ENCODE results near the gene CHD2.

The CHD2 gene

GRCh38 chr15:92954578-92954977 is 54.5 kb downstream of the CHD2 start:
- DNase-seq: no peak

GRCh38 chr15:92955706-92956105 is 55.6 kb downstream of the CHD2 start:
- DNase-seq: no peak

GRCh38 chr15:92958105-92958504 is 58.0 kb downstream of the CHD2 start:
- no peak for DNase-seq

DNA sequence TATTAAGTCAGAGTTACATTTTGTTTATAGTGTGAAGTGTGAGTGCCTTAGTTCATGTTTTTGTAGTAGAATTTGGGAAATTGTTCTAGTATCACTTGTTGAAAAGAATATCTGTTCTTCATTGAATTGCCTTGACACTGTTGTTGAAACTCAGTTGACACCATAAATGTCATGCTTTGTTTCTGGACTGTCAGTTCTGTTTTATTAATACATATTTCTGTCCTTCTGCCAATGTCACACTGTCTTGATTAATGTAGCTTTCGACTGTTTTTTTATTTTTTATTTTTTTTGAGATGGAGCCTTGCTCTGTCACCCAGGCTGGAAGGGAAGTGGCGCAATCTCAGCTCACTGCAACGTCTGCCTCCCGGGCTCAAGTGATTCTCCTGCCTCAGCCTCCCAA is 59.1 kb downstream of the CHD2 start:
- DNase-seq: no peak

DNA sequence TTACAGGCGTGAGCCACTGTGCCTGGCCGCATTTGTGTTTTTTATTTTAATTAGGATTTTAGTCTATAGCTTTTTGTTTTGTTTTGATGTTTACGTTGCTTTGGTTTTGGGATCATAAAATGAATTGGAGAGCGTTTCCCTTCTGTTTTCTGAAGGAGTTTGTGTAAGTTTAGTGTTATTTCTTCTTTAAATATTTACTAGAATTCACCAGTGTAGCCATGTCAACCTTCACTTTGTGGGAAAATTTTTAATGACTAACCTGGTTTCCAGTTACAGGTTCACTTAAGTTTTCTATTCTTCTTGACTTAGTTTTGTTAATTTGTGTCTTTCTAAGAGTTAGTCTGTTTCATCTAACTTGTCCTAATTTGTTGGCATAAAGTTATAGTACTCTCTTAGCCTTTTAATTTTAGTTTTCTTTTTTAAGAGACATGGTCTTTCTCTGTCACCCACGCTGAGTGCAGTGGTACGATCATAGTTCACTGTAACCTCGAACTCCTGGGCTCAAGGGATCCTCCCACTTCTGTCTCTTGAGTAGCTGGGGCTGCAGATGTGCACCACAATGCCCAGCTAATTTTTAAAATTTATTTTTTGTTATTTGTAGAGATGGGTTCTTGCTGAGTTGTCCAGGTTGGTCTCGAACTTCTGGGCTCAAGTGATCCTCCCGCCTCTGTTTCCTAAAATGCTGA is 61.0 kb downstream of the CHD2 start:
- no peak for DNase-seq

DNA sequence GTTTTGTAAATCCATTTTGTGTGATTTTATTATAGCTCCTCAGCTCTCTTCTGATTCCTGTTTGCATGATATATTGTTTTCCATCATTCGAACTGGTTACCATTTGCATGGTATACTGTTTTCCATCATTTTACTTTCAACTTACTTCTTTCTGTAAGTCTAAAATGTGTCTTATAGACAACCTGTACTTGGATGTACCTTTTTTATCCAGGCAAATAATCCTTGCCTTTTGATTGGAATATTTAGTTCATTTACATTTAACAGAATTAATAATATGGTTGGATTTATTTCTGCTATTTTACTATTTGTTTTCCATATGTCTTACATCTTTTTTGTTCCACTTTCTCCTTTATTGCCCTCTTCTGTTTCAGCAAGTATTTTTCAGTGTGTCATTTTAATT is 62.8 kb downstream of the CHD2 start:
- no peak for DNase-seq

GRCh38 chr15:92963794-92964193 is 63.7 kb downstream of the CHD2 start:
- DNase-seq: no peak

GRCh38 chr15:92968926-92969651 is 69.0 kb downstream of the CHD2 start:
- no peak for DNase-seq

DNA sequence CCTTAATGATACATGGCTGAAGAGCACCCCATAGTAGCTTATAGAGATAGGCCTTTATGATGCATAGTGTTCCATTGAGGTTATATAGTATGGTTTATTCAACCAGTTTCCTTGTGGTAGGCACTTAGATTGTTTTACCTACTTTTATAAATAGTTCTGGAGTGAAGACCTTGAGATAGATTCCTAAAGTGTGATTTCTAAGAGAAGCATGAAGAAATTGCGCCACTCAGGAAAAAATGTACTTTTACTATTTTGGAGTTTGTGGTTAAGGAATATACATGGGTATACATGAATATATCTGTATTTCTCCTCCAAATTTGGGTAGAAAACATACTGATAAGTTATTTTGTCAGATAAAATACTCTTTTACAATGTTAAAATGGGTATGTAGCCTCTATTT is 70.5 kb downstream of the CHD2 start:
- DNase-seq: no peak

GRCh38 chr15:92971081-92971480 is 71.0 kb downstream of the CHD2 start:
- DNase-seq: no peak

DNA sequence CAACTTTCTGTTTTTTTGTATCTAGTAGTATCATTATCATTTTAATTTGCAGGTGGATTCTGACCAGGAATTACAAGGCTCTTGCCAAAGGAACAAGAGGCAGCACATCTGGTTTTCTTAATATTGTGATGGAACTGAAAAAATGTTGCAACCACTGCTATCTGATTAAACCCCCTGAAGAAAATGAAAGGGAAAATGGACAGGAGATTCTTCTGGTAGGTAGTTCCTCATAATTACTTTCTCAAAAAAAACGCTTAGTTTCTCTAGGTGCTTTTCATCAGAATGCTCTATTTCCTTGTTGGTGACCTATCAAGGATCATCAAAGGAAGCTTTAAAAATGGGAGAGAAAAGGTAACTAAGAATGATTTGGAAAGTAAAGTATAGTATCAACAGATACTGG is 71.6 kb downstream of the CHD2 start:
- no peak for DNase-seq

DNA sequence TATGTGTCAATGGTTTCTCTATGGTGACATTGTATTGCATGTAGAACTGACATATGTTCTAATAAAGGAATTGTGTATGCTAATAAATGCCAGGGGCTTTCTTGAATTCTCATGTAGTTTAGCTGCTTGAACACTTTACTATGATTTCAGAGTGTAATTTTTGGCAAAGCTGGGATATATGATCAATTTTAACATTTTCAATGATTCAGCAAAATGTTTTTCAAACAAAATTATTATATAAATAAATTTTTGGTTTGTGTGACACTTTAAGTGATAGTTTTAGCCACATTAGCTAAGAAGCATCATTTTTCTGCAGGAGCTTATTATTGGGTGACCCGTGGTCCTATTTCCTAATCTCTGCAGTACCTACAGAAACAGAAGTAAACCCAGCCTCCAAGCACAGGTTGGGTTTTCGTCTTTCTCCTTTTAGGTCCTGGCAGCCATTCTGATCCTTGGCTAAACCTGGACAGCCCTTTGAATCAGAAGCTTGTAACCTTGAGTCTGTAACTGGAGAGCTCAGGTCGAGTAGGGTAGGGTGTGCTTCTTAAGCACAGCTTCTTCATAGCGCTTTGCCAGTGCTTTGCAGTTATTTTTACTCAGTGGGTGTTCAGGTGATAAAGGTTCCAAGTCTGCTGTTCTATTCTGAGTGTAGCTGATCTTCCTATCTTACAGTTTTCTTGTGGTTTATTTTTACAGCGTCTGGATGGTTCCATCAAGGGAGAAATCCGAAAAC is 74.2 kb downstream of the CHD2 start:
- no peak for DNase-seq

DNA sequence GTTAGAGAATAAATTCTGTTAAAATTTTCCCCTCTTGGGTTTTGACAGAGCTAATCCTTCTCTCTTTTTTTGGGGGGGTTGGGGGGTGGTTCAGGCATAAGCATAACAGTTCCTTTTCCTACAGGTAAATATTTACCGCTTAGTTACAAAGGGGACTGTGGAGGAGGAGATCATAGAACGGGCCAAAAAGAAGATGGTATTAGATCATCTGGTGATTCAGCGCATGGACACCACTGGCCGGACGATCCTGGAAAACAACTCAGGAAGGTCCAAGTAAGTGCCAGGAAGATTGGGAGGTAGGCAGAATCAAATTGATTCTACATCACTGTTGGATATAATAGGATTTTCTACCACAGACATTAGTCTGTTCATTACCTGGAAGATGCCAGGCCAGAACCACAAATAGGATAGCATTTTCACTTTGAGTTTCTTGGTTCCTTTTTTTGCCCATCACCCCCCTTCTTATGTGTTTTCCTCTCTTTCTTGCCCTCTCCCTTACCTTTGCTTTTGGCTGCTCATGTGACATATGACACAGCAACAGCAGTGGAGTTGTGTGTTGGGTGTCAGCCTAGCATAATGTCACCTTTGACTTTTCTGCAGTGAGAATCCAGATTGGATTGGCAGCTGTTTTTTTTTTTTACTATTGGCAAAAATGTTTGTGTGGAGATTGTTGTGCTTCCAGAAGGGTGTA is 79.0 kb downstream of the CHD2 start:
- no peak for DNase-seq

GRCh38 chr15:92981333-92981732 is 81.2 kb downstream of the CHD2 start:
- no peak for DNase-seq

GRCh38 chr15:92984161-92984560 is 84.0 kb downstream of the CHD2 start:
- no peak for DNase-seq

- no peak for DNase-seq
These were observed 89.3 kb downstream of the CHD2 start for GRCh38 chr15:92989470-92989869.

DNA sequence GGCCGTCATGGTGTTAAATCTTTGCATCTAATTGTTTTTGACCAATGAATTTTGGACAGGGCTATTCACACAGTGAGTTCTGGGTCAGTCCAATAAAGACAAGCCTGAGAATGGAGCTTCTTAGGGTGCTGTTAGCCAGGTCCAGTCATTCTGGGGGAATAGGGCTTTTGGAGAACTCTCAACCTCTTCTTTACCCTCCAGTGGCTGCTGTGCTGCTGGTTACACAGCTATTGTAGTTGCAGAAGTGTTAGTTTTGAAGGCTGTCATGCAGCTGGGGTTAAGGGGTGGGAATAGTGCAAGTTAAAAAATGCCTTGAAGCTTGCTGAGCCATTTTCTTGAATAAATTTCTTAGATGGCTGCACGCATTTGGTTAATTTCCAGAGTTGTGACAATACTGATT is 89.9 kb downstream of the CHD2 start:
- DNase-seq: no peak

- DNase-seq: no peak
These were observed 92.6 kb downstream of the CHD2 start for GRCh38 chr15:92992720-92993119.

DNA sequence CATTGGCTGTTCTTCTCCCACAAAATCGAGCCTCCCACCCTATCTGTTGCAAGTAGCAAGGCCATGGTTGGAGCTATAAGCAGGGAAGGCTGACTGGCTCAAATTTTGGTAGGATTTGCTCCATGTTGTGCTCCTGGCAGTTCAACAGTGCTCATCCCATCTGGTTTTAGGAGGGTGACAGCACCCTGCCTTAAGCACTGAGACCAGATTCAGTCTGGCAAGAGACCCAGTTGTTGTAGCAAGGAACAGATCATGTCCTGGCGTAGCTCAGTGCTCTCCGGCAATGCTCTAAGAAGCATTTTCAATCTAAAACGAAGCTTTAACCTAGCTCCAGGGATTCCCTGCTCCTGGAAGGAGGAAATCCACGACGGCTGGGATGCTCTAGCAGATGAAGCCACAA is 97.7 kb downstream of the CHD2 start:
- DNase-seq: no peak

- no peak for DNase-seq
These were observed 101.0 kb downstream of the CHD2 start for GRCh38 chr15:93001156-93001555.

DNA sequence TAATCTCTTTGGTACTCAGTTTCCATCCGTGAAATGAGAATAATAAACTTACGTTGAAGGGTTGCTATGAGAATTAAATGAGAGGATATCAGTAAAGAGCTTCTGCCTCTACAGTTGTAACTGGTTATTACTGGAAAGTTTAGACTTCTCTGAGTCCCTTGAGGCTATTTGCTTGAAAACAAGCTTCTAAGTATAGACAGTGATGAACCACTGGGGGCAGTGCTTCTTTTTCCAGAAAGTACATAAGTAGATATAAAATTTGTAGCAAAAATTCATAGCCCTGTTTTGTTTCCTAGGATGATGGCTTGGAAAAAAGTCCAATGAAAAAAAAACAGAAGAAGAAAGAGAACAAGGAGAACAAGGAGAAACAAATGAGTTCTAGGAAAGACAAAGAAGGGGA is 101.8 kb downstream of the CHD2 start:
- no peak for DNase-seq

DNA sequence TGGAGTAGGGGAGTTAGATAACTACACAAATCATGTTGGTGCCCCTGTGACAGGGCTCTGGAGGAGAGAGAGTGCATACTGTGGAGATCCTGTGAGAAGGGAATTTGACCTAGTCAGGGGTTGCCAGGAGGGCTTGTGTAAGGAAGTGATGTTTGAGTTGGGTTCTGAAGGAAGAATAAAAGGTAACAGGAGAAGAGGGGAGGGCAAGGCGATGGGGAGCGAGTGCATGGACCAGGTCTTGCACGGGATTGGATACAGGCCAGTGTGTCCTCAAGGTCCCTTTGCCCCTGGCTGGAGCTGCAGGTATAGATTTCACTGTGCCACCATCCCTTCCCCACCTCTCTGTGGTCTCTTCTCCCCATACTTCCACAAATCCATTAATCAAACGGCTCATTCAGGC is 105.0 kb downstream of the CHD2 start:
- DNase-seq: no peak
